GM21423 (cell line): ENCODE data around the gene TTLL5.

ENCODE experiments used
- ATAC-seq: cut with Tn5 transposase; IDR thresholded peaks from one replicate; pipeline ENCODE4 v1.9.1; 2021; ENCODE audit warnings: mild to moderate bottlenecking, moderate library complexity; ENCODE audit not compliant: unreplicated experiment

TTLL5 gene

DNA sequence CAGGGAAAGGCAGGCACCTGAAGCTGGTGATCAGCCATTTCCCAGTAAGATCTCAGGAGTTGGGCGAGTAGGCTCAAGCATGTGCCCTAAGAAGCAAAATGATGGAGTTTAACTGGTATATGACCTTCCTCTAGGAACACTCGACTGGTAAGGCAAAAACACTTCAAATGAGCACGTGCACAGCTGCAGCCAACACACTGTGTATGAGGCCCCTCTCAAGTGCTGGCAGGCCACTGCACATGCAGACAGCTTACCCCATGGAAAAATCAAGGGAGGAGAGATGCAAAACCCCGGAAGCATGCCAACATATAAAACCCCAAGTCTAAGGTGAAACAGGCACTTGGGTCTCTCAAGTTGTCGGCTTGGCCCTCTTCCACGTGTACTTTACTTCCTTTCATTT is 39.2 kb downstream of the TTLL5 start:
- no peak for ATAC-seq

DNA sequence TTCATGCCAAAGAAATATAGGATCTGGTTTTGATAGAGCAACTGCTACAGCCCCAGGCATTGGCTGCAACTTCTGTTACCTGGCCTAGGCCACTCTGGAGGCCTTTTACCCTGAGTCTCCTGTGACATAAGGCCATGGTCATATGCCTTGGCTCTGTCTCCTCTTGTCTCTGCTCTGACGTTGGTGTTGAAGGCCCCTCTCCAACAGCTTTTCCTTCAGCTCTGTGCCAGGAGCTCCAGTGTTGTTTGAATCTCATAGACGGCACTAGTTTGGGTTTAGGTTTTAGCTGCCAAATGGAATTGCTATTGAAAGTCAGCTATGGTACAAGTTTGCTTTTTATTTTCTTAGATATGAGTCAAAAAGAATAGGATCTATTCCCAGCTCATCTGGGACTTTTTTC is 41.1 kb downstream of the TTLL5 start:
- ATAC-seq: no peak

DNA sequence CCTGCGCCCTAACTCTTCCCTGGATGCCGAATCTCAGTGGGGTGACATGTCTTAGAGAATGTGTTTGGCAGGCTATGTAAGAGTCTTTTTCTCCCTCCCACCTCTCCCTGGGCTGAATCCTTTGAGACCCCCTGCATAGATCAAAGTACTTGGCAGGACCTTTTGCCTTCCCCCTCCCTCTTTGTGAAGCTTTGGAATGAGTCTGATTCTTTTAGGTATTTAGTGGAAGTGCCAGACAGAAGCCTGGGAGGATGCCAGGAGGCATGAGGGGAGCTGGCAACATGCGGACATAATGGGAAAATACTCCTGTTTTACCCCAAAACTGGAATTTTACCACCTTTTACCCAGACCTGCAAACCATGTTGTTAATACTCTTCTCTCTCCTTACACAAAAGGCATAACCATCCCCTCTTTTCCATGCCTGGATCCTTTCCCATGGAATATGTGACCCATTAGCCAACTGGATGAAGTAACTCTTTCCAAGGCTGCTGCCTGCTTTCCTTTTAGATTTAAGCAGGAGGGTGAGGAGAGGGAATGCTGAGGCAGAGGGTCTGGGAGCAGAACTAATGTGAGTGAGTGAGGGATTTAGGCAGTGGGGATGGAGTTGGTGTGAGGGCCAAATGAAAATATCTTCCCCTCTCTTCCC is 41.7 kb downstream of the TTLL5 start:
- ATAC-seq: no peak

DNA sequence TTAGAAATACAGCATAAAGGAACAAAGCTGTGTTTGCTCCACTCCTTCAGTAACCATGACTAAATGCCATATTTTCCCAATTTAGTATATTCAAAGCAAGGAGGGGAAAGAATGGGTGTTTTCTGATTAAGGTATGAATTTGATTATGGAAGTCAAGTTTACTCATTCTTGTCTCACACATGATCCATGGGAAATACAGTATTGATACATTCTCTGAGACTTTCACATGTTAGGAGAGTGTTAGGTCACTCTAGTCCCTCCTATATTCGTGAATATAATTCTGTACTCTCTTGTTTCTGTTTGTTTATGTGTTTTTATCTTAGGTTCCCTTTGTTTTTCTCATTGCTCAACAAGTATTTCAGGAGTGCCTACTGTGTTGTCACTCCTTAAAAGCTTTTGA is 42.4 kb downstream of the TTLL5 start:
- no peak for ATAC-seq

DNA sequence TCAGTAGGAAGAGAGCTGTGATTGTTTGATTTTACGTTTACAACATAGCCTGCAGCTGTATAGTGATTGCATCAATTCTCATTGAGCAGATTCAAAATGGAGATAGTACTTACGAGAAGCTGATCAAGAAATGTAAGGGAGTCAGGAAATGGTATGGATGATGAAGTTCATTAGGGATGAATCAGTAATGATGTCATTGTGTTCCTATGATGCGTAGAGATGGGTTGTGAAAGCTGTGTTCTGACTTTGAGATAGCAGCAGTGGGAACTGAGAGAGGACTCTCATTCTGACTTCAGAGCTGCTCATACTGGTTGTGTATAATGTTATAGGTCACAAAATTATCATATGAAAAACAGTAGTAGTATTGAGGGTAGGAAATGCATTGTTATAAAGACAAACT is 44.0 kb downstream of the TTLL5 start:
- ATAC-seq: no peak

- ATAC-seq: no peak
Measured at GRCh38 chr14:75709207-75709812, 48.3 kb downstream of the TTLL5 start.

DNA sequence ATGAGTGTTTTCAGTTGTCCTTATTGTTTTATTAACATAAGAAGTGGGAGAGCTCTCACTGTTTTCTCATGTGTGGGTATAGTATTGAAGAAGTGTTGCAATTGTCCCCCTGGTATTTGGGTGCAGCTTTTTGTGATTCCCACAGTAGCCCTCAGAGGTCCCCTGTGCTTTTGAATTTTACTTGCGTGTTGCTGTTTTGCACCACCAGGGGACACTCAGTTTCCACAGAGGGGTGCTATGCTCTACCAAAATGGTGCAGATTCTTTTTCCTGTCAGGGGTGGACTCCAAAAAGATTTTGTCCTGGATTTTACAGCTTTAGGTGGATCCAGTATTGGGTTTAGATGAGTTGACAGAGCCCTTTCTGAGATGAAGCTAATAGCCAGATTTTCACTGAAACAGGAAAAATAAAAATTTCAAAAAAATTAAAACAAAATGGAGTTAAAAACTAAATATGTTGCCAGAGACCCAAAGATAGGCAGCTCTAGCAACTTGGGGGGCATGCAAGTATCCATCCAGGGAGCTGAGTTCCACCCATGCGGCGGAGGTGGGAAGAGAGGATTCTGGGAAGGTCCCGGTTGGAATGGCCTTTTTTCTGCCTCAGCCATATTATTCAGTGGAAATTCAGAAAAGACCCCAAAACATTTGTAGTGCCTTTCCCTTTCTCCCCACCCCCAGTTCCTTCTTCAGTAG is 50.2 kb downstream of the TTLL5 start:
- no peak for ATAC-seq

GRCh38 chr14:75711796-75712211 is 50.8 kb downstream of the TTLL5 start:
- no peak for ATAC-seq

GRCh38 chr14:75714991-75715390 is 53.9 kb downstream of the TTLL5 start:
- no peak for ATAC-seq

DNA sequence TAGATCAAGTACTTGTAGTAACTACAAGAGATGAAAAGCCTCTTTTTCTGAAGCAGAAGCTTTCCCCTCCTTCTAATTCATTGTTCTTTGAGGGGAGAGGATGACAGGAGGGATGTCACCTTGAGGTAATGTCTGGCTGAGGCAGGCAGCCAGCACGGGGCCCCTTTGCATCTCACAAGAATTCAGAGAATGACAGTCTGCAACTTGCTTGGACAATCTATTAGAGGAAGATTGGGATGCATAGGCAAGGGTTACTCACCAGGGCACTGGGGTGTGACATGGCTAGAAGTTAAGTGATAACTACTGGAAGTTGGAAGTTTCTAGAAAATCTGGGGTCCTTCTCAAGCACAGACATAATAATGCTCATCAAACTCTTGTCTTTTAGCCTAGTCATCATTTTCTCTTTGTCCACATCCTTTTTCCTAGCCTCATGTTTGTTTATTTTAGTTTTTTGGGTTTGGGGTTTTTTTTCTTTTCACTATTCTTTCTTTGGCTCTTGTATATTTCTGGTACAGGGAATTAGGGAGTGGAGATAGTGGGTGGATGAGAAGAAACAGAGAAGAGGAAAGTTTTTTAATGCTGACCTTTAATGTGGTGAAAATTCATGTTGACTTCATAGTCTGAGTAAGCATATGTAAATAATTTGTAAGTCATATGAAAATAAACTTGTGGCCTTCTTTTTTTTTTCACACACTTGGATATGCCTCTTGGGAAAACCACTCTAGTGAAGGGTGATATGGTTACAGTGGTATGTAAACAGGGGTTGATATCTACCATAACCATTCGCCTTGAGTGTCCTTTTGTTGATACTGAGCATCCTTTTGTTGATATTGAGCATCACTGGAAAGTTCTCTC is 55.1 kb downstream of the TTLL5 start:
- no peak for ATAC-seq

GRCh38 chr14:75717729-75718128 is 56.7 kb downstream of the TTLL5 start:
- no peak for ATAC-seq

DNA sequence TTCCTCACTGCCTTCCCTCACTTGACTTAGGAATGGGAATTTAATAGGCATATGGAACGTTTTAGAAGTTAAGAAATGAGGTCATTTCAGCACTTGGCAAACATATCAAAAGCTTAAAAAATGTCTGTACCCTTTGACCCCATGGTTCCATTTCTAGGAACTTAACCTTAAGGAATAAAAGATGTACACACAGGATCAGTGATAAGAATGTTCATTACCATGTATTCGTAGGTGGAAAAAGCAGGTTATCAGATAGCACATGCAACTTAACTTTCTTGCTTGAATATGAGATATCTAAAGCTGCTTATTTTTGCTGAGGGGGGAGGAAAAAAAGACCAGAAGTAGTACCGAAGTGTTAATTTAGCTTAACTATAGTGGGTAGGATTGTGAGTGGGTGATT is 57.2 kb downstream of the TTLL5 start:
- ATAC-seq: no peak

- no peak for ATAC-seq
Measured at GRCh38 chr14:75720116-75720515, 59.1 kb downstream of the TTLL5 start.

DNA sequence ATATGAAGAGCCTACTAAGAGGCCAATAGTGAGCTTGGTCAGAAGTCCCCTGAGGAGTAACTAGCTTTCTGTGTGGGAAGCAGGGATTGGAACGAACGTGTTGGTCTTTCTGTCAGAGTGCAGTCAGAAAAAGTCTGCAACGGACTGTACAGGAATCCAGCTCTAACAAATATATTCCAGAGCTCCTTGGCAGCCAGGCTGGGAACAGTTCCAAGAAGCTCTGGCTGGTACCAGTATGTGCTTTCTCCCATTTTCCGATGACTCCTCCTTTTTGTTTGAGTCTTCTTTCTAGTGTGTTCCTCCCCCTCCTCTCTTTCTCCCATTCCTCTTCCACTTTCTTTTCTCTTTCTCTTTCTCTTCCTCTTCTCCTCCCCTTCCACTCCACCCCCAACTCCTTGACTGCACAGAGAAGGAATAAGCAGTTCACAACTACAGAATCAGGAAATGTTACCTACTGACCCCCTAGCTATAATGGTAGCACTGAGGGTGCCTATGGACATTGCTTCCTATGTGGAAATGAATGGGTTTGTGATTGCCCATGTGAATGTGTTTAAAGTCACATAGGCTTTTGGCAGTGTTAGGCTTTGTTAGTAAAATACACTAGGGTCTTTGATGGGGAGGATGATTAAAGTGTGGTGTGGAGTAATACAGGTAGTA is 59.9 kb downstream of the TTLL5 start:
- no peak for ATAC-seq

- ATAC-seq: no peak
Measured at GRCh38 chr14:75723716-75724115, 62.7 kb downstream of the TTLL5 start.

DNA sequence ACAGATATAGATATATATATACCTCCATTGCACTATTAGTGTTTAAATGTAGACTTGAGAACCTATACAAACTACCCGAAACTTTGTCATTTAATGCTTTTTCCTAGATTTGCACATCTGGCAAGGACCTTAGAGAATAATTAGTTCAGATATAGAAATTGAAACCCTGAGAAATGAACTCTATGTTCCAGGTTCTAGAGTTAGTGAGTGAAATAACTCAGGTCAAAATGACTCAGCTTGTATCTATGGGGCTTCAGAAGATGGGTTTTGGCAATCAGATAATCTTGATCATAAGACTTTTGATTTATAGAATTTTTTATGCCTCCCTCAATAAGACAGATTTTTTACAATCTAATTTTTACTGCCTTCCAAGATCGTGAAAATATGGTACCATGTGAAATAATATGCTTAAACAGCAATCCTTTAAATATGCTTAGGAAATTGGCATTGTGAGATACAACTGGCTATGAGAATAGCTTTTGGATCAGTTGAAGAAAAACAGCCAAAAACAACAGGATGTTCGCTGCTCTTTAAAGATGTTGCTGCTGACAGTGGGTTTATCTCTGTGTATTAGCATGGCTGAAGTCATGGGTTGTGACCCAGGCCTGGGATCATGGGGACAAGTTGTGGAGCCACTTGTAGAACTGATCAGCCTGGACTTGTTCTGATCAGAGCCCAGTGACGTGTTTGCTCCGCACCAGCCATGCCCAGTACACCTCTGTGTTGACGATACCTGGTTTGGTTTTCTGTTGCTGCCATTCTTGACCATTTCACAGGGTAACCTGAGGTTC is 63.6 kb downstream of the TTLL5 start:
- no peak for ATAC-seq

GRCh38 chr14:75725481-75725880 is 64.4 kb downstream of the TTLL5 start:
- no peak for ATAC-seq

DNA sequence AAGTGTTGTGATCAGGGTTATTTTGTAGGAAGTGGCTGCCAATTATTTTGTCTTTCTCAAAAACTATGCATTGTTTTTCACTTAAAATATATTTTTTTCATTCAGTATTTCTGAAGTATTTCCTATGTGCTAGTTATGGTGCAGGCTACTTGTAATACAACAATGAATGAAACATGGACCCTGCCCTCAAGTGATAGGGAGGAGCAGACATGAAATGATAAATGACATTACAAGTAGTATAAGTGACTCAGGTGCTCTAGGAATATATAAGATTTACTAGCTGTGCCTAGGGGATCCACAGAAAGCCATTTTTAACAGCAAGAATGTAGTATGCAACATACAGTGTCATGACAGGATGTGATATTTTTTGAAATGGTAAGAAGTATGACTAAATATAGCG is 65.3 kb downstream of the TTLL5 start:
- no peak for ATAC-seq

GRCh38 chr14:75727124-75727523 is 66.1 kb downstream of the TTLL5 start:
- no peak for ATAC-seq

- no peak for ATAC-seq
Measured at GRCh38 chr14:75732888-75733287, 71.8 kb downstream of the TTLL5 start.
